NT2/D1 (cell line): Measurements from ENCODE around the gene AGT.

Source experiments
- DNase-seq: peaks from one replicate; pipeline ENCODE4 v3.0.0-alpha.2; 2011; ENCODE audit warnings: low read depth, low spot score
- H3K27me3 ChIP-seq: 2 replicates; pipeline ENCODE4 v1.6.0; 2011; ENCODE audit warnings: mild to moderate bottlenecking; ENCODE audit not compliant: insufficient read length, insufficient read depth
- H3K36me3 ChIP-seq: 2 replicates; pipeline ENCODE4 v1.6.1; 2011; ENCODE audit warnings: mild to moderate bottlenecking, low read length, mixed read lengths; ENCODE audit not compliant: insufficient read depth, insufficient read length
- H3K4me1 ChIP-seq: 2 replicates; pipeline ENCODE4 v1.5.1; 2011; ENCODE audit not compliant: insufficient read depth, insufficient read length
- H3K4me3 ChIP-seq: 2 replicates; pipeline ENCODE4 v1.5.1; 2011; ENCODE audit warnings: low read depth; ENCODE audit not compliant: insufficient read length
- H3K9ac ChIP-seq: 2 replicates; pipeline ENCODE4 v1.6.0; 2011; ENCODE audit warnings: low read depth; ENCODE audit not compliant: insufficient read length
- H3K9me3 ChIP-seq: 2 replicates; pipeline ENCODE4 v1.5.1; 2011; ENCODE audit warnings: mild to moderate bottlenecking, low read length; ENCODE audit not compliant: insufficient read depth
- SUZ12 ChIP-seq: IDR thresholded peaks from 2 replicates; pipeline ENCODE4 v1.6.1; 2011; ENCODE audit not compliant: insufficient read length, insufficient read depth; ENCODE audit errors: extremely low read depth
- YY1 ChIP-seq: IDR thresholded peaks from 2 replicates; pipeline ENCODE4 v1.6.1; 2011; ENCODE audit not compliant: insufficient read length, insufficient read depth
- ZNF274 ChIP-seq: IDR thresholded peaks from 2 replicates; pipeline ENCODE4 v1.6.1; 2011; ENCODE audit warnings: mild to moderate bottlenecking, low read depth, low read length

AGT gene

GRCh38 chr1:230709619-230710542, 4.0 kb downstream of the AGT start:
- Histone ChIP-seq H3K4me3 (no peak overlapping the region), H3K9me3 (no peaks in the 10 kb centered on the region), H3K4me1 (peaks cover 11% of the 10 kb centered on the region), H3K9ac (no peak overlapping the region), H3K27me3 (no peaks in the 10 kb centered on the region), H3K36me3 (no peaks in the 10 kb centered on the region)
- TF ChIP-seq ZNF274 (no peak), YY1 (no peak), SUZ12 (no peak)
- DNase-seq, result no peak

GRCh38 chr1:230708631-230709580, 5.0 kb downstream of the AGT start:
- TF ChIP-seq SUZ12 (no peak), YY1 (no peak), ZNF274 (no peak)
- Histone ChIP-seq H3K4me1 (peaks cover 11% of the 10 kb centered on the region), H3K4me3 (no peak overlapping the region), H3K9me3 (no peaks in the 10 kb centered on the region), H3K27me3 (no peaks in the 10 kb centered on the region), H3K9ac (no peak overlapping the region), H3K36me3 (no peaks in the 10 kb centered on the region)
- DNase-seq, result no peak

- Histone ChIP-seq H3K4me1 (peaks cover 6% of the 10 kb centered on the region), H3K36me3 (no peaks in the 10 kb centered on the region), H3K9ac (no peak overlapping the region), H3K27me3 (no peaks in the 10 kb centered on the region), H3K4me3 (no peak overlapping the region), H3K9me3 (no peaks in the 10 kb centered on the region)
- no peak for DNase-seq
- TF ChIP-seq YY1, result no peak
- TF ChIP-seq SUZ12, result no peak
- no peak for TF ChIP-seq ZNF274
Measured at GRCh38 chr1:230707732-230708630, 5.9 kb downstream of the AGT start.

GRCh38 chr1:230706887-230707731, 6.8 kb downstream of the AGT start:
- H3K4me1 ChIP-seq, result no peaks in the 10 kb centered on the region
- H3K27me3 ChIP-seq, result no peaks in the 10 kb centered on the region
- TF ChIP-seq ZNF274 (no peak), SUZ12 (no peak), YY1 (no peak)
- DNase-seq, result no peak
- H3K36me3 ChIP-seq, result no peaks in the 10 kb centered on the region
- H3K9ac ChIP-seq, result no peak overlapping the region
- no peaks in the 10 kb centered on the region for H3K9me3 ChIP-seq
- no peak overlapping the region for H3K4me3 ChIP-seq

GRCh38 chr1:230706020-230706699, 7.8 kb downstream of the AGT start:
- Histone ChIP-seq H3K9me3 (no peaks in the 10 kb centered on the region), H3K36me3 (no peaks in the 10 kb centered on the region), H3K4me3 (no peak overlapping the region), H3K27me3 (no peaks in the 10 kb centered on the region), H3K4me1 (no peaks in the 10 kb centered on the region), H3K9ac (no peak overlapping the region)
- TF ChIP-seq YY1 (no peak), SUZ12 (no peak)
- no peak for DNase-seq
